Choroid plexus epithelial cell (primary cell): ENCODE data around the gene MS4A3.

ENCODE experiments used
- DNase-seq: peaks from one replicate; pipeline ENCODE4 v3.0.0-alpha.2; 2010; ENCODE audit warnings: low read depth
- H3K4me3 ChIP-seq: 2 replicates; pipeline ENCODE4 v1.5.1; 2011; ENCODE audit warnings: low read depth, mild to moderate bottlenecking, control low read depth, low read length, moderate library complexity
- TF ChIP-seq, protein P1 (sequence below): conservative IDR thresholded peaks from 2 replicates; pipeline ENCODE4 v1.5.1; 2011; ENCODE audit warnings: low read depth, mild to moderate bottlenecking, control low read depth, inconsistent platforms, low read length, moderate library complexity

MS4A3 gene

DNA sequence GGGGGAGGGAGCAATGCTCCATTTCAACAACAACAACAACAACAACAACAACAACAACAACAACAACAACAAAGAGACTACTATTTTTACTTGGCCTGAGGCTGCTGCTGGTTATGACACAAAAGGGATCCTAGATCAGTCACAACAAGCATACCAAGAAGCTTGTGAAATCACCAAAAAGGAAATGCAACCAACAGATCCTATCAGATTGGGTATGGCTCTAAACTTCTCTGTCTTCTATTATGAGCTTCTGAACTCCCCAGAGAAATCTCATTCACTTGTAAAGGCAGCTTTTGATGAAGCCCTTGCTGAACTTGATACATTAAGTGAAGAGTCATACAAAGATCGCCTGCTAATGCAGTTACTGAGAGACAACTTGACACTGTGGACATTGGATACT lies 21.5 kb downstream of the MS4A3 start:
- DNase-seq: no peak
- no peak overlapping the region for H3K4me3 ChIP-seq
- TF ChIP-seq, protein P1, sequence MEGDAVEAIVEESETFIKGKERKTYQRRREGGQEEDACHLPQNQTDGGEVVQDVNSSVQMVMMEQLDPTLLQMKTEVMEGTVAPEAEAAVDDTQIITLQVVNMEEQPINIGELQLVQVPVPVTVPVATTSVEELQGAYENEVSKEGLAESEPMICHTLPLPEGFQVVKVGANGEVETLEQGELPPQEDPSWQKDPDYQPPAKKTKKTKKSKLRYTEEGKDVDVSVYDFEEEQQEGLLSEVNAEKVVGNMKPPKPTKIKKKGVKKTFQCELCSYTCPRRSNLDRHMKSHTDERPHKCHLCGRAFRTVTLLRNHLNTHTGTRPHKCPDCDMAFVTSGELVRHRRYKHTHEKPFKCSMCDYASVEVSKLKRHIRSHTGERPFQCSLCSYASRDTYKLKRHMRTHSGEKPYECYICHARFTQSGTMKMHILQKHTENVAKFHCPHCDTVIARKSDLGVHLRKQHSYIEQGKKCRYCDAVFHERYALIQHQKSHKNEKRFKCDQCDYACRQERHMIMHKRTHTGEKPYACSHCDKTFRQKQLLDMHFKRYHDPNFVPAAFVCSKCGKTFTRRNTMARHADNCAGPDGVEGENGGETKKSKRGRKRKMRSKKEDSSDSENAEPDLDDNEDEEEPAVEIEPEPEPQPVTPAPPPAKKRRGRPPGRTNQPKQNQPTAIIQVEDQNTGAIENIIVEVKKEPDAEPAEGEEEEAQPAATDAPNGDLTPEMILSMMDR: no peak

DNA sequence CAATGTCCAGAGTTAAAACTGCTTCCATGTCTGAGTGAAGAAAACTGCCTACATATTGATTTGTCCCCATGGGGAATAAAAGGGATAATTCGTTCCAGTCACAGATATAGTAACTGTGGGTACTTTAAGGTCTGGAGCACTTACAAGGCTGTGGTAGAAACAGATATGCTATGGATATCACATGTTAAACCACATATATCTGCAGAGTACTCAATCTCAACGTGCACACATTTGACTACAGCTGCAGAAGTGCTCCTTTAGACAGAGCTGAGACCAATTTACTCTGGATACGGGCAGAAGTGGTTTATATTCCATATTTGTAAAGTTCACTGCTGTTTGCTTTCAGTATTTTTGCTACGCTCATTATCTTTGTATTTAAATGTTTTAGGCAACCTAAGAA lies 22.3 kb downstream of the MS4A3 start:
- no peak overlapping the region for H3K4me3 ChIP-seq
- no peak for DNase-seq
- TF ChIP-seq, protein P1: no peak

DNA sequence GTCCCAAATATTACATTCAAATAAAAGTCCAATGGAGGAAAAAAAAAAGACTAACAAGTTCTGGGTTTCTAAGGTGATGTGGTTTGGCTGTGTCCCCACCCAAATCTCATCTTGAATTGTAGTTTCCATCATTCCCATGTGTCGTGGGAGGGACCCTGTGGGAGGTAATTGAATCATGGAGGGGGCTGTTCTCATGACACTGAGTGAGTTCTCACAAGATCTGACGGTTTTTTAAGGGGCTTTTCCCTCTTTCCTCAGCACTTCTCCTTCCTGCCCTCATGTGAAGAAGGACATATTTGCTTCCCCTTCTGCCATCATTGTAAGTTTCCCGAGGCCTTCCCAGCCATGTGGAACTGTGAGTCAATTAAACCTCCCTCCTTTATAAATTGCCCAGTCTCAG lies 24.1 kb downstream of the MS4A3 start:
- TF ChIP-seq, protein P1: no peak
- no peak overlapping the region for H3K4me3 ChIP-seq
- no peak for DNase-seq

- H3K4me3 ChIP-seq: no peak overlapping the region
- no peak for DNase-seq
- TF ChIP-seq, protein P1: no peak
Observed at GRCh38 chr11:60084631-60085273, 28.3 kb downstream of the MS4A3 start.

DNA sequence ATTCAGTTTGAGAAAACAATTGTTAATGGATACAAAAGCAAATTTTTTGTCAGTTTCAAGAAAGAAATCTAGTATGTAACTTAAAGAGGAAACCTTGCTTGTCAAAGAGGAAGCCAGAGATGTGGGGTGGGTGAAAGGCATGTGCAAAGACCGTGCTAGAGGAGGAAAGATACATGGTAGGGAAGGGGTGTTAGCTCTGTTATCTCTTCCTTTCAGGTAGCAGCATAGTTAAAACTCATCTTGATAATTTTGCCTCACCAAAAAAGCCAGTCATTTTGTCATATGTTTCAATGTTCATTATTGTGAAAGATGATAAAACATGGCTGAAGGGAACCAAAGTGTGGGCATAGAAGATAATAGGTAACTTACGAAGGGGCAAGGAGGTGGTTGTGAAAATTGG lies 29.4 kb downstream of the MS4A3 start:
- TF ChIP-seq, protein P1: no peak
- H3K4me3 ChIP-seq: no peak overlapping the region
- DNase-seq: no peak

- no peak for DNase-seq
- no peak overlapping the region for H3K4me3 ChIP-seq
- TF ChIP-seq, protein P1: no peak
Observed at GRCh38 chr11:60087239-60087638, 30.8 kb downstream of the MS4A3 start.

DNA sequence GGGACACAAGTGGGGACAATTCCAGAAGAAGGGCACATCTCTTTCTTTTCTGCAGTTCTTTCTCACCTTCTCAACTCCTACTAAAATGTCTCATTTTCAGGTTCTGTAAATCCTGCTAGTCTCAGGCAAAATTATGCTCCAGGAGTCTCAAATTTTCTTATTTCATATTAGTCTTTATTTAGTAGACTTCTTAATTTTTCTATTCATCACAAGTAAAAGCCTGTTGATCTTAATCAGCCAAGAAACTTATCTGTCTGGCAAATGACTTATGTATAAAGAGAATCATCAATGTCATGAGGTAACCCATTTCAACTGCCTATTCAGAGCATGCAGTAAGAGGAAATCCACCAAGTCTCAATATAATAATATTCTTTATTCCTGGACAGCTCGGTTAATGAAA lies 31.9 kb downstream of the MS4A3 start, which contains the start of gene MS4A2:
Gene MS4A2, plus strand, starts transcription at position 301 of the 400 bp plus-strand sequence. CDS start 102 bp downstream, outside the sequence.
- DNase-seq: no peak
- H3K4me3 ChIP-seq: no peak within 1 kb of the TSS
- TF ChIP-seq, protein P1: no peak
